Stimulated activated naive CD8-positive, alpha-beta T cell treated with anti-CD3 and anti-CD28 coated beads, Interleukin-15, Interleukin-2, amounts not matched to agents 100 U/mL and 50 U/mL, for 24 hours (primary cell): ENCODE results near the gene CAPN14.

Source experiments
- ATAC-seq: fragments of 150-1000 bp; cut with Tn5 transposase; one replicate; pipeline ENCODE4 v1.10.0; 2021
- DNase-seq: peaks from one replicate; pipeline ENCODE4 v3.0.0; 2021

Gene CAPN14

DNA sequence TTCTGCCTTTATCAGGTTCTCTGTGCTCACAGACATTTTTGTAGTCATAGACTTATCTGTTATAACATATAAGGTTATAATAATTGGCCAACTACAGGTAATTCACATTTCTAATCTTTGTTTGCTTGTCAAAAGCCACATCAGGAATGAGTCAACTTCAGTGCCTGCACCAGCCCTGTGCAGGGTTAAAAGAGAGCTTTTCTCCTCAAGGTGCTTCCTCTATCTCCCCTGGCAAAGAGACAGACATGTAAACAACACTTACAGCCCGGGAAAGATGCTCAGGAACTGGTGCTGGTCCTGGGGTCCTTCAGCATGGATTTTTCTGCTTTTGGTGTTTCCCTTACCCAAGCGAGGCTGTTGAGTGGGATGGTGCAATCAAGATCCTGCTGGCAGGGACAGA is 9.0 kb upstream of the CAPN14 start:
- no peak for ATAC-seq
- DNase-seq = no peak

DNA sequence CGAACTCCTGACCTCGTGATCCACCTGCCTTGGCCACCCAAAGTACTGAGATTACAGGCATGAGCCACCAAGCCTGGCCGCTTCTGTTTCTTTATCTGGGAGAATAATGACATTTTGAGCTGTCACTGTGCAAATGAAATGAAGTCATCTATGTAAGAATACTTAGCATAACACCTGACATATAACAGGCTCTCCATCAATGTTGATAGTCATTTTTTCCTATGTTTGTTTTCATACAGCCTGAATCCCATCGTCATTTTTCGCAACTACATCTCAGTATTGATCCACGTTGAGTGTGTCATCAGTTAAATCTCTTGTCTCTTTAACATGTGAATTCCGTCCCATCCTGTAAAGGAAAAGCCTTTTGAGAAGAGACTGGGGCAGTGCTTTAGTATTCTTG is 6.4 kb upstream of the CAPN14 start:
- DNase-seq (no peak), ATAC-seq (no peak)

DNA sequence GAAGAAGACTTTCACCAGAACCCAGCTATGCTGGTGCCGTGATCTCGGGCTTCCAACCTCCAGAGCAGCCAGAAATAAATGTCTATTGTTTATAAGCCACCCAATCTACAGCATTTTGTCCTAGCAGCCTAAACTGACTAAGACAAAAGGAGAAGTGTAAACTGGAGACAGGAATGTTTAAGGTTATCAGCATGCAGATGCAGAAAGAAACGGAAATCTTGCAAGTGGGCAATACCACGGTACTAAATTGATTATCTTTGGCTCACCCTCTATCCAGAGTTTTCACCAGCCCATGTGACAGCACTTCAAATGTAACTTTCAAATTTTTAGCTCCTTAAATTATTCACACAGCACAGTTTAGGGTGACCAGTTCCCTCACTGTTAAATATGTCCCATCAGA is 5.7 kb upstream of the CAPN14 start:
- no peak for ATAC-seq

DNA sequence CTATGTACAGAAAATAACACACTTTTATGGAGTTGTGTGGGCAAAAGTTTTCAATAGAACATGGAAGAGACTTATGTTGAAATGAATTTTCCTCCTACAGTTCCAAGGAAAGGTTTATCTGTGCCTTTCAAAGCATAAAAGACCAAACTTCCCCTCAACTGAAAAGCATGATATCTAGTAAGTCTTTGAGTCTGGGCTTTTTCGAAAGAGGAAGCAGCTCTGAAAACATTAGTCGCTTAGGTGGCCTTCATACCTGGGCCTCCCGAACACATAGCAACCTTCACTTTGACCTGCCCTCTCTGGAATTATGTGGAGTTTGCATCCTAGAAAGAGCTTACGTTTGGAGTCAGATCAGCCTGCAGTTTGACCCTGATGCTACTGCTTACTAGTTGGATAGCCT is 4.8 kb upstream of the CAPN14 start:
- ATAC-seq (no peak), DNase-seq (no peak)

More for the DNA sequence above, 5.7 kb upstream of the CAPN14 start:
- DNase-seq = no peak

DNA sequence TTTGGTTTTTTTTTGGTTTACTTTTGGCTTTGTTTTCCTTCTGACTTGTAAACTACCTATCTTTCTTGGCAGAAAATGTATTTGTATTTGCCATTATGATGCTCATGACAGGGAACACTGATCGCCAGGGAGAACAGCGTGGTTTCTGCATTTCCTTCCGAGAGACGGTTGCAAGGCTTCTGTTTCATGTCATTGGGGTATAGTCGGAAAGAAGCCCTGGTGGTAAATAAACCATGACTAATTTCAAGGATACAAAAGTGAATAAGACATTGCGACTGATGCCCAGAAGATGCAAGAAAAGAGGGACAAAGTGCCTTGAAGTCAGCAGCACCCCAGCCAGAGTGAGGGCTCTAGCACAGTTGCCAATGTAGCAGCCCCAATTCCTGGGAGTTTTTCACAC is 4.2 kb upstream of the CAPN14 start:
- DNase-seq (no peak), ATAC-seq (no peak)

DNA sequence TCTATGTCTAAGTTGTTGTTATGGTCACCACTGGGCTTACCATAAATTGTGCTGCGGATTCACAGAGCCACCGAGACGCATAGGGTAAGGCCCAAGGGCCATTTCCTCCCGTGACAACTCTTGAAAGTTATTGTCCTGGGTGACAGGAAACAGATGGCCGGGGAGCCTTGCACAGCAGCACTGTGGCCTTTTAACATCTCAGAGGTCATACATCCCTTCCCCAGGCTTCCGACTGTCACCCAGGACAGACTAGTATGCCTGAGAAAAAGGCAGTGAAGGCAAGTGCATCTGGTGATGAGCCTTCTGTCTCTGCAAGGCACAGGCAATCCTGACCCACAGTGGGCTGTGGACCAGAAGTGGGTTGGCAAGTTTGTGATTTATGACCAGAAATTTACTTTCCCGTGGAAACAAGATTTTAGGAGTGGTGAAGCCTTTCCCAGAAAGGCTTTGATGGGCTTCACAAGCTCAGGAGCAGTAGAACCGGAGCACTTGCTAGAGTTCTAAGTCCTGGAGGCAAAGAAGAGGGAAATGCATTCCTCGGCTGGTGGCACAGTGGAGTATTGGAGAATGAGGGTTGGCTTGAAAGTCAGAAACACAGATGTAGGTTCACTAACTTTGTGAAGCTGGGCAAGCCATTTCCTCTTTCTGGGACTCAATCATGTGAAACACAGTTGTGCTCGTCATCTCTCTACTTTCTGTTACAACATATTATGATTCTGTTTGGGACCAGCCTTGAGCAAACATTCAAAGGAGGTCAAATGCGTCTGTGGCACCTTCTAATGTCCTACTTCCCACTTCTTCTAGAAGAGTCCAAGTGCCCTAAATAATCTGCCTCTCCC is 2.0 kb upstream of the CAPN14 start:
- no peak for DNase-seq
- ATAC-seq = peak; percentile 19

DNA sequence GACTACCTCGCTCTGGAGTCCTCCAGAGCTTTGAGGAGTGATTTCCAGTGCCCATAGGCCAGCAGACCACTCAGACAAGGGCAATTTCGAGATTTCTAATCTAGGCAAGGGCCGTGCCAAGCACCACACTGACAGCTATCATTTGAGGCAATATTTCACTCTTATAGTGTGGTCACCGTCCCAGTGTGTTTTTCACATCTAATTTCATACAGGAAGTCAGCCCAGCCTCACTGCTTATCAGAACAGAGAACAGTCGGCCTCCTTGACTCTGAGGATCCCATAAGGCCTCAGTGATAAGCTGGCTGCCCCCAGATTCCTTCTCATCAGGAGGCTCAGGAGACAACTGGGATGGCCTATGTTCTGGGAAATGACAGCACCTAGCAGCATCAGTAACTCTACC is 581 bp downstream of the CAPN14 start:
- DNase-seq = no peak
- ATAC-seq = no peak

DNA sequence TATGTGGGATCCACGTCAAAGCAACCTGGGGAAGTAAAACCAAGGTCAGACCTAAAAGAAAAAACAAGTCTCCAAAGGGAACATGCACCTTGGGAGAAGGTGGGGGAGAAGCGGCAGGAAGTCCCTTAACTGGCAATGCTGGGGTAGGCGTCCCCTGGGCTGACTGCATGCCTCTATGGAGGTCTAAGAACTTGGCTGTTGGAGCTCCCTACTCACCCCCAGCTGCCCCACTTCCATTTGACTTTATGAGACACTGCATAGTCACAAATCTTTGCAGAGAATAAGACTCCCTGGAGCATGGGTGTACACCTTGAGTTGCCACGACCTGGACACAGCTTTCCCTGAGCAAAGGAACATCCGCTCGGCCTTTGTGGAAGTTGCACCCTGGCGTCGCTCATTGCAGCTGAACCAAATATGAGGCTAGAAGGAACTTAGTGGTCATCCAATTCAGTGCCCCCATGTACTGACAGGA is 2.8 kb downstream of the CAPN14 start:
- ATAC-seq = no peak
- no peak for DNase-seq

DNA sequence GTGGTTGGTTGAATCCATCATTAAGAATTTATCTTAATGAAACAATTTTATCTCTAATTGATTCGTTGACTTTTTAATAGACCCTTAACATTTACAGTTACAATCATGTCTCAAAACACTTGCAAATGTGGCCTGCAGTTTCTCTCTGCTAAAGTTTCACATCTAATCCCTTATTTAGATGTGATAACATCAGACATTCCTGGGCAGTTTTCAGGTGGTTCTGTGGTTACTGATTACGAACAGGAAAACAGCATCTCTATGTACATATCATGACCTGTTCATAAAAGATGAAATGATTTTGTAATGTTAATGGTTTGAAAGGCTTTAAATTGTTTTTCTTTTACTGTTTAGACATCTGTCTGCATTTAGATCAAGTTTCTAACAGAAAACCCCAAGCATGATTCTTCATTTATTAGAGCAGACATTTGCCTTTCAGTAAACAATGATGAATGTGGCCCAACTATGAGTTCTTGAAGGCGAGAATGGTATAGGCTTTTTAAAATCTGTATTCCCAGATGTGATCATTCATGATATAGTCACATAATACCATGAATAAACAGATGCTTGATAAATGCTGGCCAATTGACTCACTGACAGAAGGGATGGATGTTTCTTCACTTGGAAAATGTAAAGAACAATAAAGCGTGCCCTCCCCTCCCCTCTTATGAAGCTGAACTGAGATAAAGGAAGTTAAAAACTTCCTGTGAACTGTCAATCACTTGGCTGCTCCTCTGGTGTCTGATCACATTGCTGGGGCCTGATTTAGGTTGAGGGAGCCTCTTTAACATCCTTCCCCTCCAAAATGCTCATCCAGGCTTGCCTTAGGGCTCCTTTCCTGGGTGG is 3.5 kb downstream of the CAPN14 start:
- ATAC-seq (no peak), DNase-seq (no peak)

DNA sequence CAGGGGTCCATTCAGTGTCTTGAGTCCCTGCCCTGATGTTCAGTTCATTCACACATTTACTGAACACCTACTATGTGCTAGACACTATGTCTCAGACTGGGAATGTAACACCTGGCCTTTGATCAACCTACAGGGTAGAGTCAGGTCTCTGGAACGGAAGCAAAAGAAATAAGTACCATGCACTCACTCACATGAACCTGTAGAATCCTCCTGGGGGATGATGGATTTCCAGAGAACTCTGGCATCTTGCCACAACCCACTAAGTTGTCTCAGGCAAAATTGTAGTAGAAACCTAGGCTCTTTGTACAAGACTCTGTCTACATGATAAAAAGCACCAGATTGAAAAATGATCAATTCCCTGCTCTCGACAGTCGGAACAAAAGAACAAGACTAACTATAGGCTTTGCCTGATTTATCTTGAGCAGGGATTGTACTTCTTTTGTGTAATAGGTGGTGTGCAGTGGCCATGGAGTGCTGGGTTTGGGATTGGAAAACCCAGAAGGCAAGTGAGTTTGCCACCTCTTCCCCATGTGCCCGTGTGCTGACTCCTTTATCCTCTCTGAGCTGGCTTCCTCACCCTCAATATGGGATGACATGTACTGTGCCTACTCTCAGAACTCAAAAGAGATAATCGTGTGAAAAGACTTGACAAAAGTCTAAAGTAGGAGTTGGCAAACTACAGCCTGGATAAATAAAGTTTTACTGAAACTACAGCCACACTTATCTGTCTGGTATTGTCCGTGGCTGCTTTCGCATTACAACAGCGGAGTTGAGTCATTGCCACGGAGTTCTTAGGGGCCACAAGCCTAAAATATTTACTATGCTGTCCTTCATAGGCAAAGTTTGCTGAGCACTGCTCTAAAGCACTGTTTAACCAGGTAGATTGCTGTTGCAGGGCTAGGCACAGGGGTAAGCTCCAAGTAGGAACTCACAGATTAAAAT is 4.4 kb downstream of the CAPN14 start:
- DNase-seq = no peak
- ATAC-seq = no peak

DNA sequence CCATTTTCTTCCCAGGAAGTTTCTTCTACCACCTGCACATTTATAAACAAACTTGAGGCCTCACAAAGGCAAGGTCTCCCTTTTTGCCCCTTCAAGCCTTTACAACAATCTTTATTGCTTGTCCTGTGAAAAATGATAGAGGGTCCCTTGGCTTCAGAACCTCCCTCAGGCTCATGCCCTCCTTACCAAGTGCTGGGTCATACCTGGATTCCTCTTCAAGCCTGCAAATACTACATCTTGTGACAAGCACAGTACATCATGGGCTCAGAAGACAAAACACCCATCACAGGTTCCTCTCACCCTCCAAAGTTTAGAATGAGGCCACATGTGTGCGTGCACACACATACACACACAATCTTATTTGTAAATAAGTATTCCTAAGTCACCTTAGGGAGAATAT is 9.1 kb downstream of the CAPN14 start:
- no peak for ATAC-seq

DNA sequence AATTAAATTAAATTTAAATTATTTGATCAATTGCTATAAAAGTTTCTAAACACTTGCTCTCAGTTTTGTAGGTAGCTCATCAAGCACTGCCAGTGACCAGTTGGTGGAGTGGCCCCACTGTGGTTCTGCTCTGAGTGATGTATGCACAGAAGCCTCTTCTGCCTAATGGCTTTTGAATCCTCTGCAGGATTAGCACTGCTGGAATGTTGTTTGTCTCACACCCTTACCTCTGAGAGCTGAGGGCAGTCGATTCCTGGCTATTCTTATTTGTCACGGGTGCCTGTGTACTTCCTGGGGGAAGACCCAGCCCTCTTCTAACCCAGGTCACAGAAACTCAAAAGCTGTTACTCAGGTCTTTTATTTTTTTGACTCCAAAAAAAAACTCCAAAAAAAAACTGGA is 9.5 kb downstream of the CAPN14 start:
- ATAC-seq (no peak), DNase-seq (no peak)

More for the DNA sequence above, 9.1 kb downstream of the CAPN14 start:
- no peak for DNase-seq

DNA sequence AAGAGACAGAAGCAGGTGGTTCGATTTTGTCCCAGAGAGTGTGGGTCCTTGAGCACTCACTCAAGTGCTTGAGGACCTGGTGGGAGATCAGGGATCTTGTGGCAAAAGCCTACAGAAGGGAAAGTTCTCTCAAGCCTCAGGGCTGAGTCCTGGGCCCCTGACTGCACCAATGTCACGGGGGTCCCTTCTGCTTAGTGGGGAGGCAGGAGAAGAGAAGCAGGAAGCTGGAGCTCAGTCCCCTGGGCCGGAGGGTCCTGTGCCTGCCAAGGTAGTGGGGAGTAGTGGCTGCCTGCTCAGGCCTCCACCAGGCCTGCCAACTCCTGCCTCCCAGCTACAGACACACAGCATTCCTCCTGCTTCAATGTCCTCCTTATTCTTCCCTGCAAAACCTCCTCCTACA is 11.7 kb downstream of the CAPN14 start:
- no peak for DNase-seq
- ATAC-seq = no peak

DNA sequence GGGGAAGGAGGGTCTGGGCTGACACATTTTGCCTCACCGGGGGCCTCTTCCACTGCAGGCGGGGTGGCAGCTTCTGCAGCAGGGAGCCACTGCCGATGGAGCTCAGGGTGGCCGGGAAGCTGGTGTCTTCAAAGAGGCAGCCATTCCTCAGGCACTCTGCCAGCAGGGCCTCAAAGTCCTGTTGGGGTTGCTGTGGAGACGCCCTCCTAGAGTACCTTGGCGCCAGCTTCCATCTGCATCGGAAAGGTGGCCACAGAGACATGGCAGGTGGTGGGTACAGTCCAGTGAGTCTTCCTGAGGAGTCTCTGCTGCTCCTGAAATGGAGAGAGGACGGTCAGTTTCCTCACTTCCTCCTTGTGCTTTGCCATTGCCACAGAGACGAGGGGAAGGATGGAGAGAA is 12.1 kb downstream of the CAPN14 start:
- ATAC-seq (no peak), DNase-seq (no peak)

DNA sequence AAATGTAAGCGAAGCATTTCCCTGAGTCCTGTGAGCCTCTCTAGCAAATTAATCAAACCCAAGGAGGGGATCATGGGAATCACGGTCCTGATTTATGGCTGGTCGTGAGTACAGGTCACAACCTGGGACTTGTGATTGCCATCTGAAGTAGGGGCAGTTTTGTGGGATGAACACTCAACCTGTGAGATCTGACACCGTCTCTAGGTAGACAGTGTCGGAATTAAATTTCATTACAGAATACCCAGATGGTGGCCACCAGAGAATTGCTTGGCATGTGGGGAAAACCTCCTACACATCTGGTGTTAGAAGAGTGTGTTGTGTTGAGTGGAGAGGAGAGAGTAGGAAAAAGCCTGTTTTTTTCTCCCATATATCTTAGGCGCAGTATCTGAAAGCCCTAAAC is 12.5 kb downstream of the CAPN14 start:
- DNase-seq (no peak), ATAC-seq (no peak)

DNA sequence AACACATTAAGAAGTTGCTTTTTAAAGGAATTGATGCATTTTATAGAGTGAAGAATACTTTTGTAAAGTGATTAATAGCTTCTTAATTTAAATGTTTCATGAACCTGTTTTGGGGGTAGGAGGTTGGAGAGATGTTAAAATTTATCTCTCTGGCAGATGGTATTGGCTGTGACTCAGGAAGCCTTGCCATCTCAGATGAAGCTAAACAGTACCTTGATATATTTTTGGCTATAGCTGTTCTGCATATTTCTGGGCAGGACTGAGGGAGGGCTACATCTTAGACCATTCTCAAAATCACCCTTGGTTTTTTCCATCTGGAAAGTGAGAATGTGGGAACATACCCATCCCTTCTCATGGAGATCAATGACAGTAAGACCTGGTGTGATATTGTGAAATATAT is 13.4 kb downstream of the CAPN14 start:
- no peak for DNase-seq
- no peak for ATAC-seq

DNA sequence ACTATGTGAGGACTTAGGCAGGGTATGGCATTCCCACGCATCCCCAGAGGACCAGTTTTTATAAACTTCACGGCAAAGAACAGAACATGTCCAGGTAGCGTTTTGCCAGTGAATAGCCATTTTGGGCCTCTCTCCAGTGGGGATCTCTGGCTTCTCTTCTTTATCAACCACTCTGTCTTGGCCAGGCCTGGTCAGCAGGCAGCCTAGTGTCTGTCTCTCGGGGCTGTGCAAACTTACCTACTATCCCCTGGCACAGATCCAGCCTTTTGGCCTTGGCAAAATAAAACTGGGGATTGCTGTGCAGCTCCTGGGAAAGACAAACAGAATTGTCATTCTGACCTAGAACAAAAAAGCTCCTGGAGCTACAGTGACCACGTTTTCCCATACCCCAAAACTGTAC is 14.5 kb downstream of the CAPN14 start:
- ATAC-seq = no peak
- no peak for DNase-seq

DNA sequence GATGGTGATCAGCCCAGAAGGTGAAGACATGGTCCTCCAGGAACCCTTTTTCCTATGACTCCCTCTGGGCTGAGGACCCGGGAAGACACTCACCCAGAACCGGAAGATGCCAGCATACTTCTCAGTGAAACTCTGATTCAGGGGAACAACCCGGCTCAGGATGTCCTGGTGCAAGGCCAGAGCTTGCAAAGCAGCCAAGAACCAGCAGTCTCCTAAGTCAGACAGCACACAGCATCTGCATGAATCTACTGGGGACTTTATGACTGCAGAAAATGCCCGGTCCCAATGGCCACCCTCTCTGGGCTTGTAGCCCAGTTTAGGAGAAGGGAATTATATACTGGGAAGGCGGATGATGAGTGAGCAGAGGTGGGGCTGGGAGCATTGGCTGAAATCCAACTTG is 15.3 kb downstream of the CAPN14 start:
- ATAC-seq (no peak), DNase-seq (no peak)

DNA sequence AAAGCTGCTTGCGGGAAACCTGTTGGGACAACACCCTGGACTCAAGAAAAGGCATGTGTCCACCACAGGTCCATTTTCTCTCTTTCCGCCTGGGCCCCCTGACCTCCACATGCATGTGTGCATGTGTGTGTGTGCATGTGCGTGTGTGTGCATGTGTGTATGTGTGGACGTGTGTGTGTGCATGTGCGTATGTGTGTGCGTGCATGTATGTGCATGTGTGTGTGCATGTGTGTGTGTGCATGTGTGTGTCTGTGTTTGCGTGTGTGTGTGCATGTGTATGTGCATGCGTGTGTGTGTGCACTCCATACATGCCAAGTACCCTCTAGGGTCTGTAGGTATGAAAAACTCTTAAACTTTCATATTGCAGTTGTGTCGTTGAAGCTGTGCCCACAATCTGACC is 16.3 kb downstream of the CAPN14 start:
- DNase-seq = no peak
- ATAC-seq = no peak

DNA sequence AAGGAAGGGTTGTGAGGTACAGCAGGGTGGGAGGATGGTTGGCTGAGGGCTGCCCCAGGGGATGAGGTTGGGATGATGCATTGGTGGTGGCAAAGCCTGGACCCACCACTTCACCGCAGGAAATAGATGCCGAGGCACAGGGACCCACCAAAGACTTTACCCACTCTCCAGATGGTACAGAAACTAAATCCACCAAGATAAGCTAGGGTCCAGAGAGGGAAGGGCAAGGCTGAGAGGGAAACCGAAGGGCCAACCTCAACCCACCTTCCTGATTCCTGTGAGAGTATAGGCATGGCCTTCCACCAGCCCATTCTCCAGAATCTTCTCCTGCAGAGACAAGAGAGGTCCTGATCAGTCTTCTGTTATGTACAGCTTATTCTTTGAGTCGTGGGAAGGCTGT is 18.1 kb downstream of the CAPN14 start:
- ATAC-seq = no peak
- DNase-seq = no peak

DNA sequence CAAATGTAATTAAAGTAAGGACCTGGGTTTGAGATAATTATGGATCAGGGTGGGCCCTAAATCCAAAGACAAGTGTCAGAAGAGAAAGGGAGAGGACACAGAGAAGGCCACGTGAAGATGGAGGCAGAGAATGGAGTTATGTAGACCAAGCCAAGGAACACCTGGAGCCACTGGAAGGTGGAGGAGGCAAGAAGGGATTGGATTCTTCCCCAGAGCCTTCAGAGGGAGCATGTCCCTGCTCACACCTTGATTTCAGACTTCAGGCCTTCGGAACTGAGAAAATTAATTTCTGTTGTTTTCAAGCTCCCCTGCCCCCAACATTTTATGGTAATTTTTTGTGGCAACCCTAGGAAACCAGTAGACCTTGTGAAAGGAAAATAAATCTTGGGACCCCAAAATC is 19.6 kb downstream of the CAPN14 start:
- ATAC-seq (no peak), DNase-seq (no peak)

DNA sequence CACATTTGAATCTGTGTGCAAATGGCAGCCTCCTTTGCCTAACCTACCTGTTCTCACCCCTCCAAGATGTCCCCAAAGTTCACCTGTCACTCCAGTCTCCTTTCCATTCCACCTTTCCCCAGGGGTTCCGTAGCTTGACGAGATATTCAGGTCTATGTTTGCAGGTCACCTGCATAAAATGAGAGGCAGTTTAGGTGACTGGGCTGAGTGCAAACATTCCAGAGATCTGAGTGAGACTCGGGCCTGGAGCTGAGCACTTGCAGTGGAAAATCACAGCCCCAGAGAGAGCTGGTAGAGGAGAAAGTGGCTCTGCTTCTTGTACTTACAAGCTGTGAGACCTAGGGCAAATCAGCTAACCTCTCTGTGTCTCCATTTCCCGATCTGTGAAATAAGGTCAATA is 20.1 kb downstream of the CAPN14 start:
- DNase-seq (no peak), ATAC-seq (no peak)
